ENCODE measurements around the gene TNRC6C. TPM values are rescaled to one million over a fixed set of nuclear protein-coding genes. Genes with fewer than 3 reads are reported as not detected.

TNRC6C gene
- total RNA-seq, 1 donor from 2014 or later, result 22.4 TPM

DNA sequence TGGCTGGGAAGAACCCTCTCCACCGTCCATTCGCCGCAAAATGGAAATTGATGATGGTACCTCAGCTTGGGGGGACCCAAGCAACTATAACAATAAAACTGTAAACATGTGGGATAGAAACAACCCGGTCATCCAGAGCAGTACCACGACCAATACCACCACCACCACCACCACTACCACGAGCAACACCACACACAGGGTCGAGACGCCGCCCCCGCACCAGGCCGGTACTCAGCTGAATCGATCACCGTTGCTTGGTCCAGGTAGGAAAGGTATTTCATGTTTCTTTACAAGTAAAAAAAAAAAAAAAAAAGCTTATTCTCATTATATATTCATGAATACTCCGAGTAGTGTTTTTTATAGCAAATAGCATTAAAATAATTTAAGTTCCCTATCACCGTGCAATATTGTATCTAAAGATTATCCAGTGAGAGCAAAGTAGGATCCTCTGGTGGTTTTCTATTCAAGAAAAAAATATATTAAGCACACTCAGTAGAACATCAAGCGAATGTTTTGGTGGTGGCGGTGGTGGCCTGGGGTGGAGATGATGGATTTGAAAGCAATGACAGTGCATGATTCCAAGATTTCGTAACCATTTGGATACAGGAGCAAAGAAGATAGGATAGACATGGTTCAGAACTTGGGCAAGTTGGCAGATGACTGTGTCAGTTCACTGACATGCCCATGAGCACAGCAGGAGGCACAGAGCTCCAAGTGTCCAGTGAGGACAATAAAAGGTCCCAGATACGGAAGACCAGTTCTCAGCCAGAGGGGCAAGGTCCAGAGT is 92.9 kb downstream of the TNRC6C start:
- TF ChIP-seq, protein P1, sequence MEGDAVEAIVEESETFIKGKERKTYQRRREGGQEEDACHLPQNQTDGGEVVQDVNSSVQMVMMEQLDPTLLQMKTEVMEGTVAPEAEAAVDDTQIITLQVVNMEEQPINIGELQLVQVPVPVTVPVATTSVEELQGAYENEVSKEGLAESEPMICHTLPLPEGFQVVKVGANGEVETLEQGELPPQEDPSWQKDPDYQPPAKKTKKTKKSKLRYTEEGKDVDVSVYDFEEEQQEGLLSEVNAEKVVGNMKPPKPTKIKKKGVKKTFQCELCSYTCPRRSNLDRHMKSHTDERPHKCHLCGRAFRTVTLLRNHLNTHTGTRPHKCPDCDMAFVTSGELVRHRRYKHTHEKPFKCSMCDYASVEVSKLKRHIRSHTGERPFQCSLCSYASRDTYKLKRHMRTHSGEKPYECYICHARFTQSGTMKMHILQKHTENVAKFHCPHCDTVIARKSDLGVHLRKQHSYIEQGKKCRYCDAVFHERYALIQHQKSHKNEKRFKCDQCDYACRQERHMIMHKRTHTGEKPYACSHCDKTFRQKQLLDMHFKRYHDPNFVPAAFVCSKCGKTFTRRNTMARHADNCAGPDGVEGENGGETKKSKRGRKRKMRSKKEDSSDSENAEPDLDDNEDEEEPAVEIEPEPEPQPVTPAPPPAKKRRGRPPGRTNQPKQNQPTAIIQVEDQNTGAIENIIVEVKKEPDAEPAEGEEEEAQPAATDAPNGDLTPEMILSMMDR (IDR thresholded peaks at IDR 0.05), result no peak
- DNase-seq, result no peak
- no peak overlapping the region for H3K4me3 ChIP-seq
- no peaks in the 10 kb centered on the region for H3K27me3 ChIP-seq (ENCODE audit: low read depth)
- no peaks in the 10 kb centered on the region for H3K4me1 ChIP-seq
- peaks cover 42% of the 10 kb centered on the region for H3K36me3 ChIP-seq
- no peaks in the 10 kb centered on the region for H3K9me3 ChIP-seq
- no peak for ATAC-seq
- H3K27ac ChIP-seq, result no peak overlapping the region
- intact Hi-C loops (cut with DNase I), result no loop called here

DNA sequence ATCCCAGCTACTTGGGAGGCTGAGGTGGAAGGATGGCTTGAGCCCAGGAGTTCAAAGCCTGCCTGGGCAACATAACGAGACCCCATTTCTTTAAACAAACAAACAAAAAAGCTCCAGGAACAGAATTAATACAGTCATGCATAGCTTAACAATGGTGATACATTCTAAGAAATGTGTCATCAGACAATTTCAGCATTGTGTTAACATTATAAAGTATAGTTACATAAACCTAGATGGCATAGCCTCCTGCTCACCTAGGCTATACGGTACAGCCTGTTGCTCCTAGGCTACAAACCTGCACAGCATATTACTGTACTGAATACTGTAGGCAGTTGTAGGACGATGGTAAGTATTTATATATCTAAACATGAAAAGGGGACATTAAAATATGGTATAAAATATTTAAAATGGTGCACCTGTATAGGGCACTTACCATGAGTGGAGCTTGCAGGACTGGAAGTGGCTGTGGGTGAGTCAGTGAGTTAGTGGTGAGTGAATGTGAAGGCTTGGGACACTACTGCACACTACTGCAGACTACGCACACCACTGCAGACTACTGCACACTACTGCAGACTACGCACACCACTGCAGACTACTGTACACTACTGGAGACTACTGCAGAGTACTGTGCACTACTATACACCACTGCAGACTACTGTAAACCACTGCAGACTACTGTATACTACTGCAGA is 95.4 kb downstream of the TNRC6C start:
- DNase-seq, result no peak
- Histone ChIP-seq H3K4me1 (peaks cover 7% of the 10 kb centered on the region), H3K27me3 (ENCODE audit: low read depth) (no peaks in the 10 kb centered on the region), H3K27ac (no peak overlapping the region), H3K9me3 (no peaks in the 10 kb centered on the region), H3K36me3 (peaks cover 36% of the 10 kb centered on the region), H3K4me3 (no peak overlapping the region)
- intact Hi-C loops (cut with DNase I), result no loop called here
- TF ChIP-seq, protein P1 (IDR thresholded peaks at IDR 0.05), result no peak
- no peak for ATAC-seq

DNA sequence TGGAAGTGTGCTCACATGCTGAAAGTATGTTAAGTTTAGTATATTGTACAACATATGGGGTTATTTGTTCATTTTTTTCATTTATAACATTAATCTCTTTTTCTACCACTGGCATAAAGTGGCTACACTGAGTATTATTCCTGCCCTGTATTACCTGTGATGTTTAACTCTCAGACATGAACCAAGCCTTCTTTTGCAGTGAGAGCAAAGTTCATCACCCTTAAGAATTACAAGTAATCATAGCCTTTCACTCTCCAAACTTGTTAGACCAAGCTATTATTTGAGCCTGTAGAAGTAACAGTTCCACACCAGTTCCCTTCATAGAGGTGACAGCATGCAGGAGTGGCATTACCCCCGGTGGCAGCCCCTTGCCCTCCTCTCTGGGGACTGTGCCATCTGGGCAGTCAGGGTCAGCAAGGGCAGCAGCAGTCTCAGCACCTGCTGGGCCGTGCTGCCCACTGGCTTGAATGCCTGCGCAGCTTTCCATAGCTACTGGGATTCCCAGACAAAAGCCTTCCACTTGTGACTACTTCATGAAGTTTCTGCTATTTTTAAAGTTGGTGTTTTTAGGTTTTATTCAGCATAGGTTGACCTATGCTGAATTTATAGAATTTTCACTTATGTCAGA is 98.7 kb downstream of the TNRC6C start:
- Histone ChIP-seq H3K36me3 (peaks cover 8% of the 10 kb centered on the region), H3K4me1 (peaks cover 7% of the 10 kb centered on the region), H3K27me3 (ENCODE audit: low read depth) (no peaks in the 10 kb centered on the region), H3K27ac (no peak overlapping the region), H3K9me3 (no peaks in the 10 kb centered on the region), H3K4me3 (no peak overlapping the region)
- DNase-seq (no peak), ATAC-seq (no peak)
- TF ChIP-seq, protein P1 (IDR thresholded peaks at IDR 0.05), result no peak
- intact Hi-C loops (cut with DNase I), result no loop called here

DNA sequence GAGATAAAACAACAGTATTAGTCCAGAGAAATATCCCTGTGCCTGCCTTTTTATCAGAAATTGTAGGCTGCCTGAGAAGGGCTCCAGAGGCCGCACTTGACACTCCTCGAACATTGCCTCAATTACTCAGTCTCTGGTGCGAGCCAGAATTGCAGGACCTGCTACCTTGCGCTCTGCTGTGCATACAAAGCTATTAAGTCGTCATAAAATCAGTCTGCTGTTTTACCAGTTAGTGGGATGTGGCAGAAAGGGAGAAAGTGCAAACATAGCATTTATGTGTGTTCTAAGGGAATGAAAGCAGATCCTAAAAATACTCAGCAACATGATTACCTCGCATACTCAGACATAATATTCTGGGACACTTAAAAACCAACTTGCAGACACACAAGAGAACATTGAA is 99.5 kb downstream of the TNRC6C start:
- H3K4me3 ChIP-seq, result no peak overlapping the region
- no peak overlapping the region for H3K27ac ChIP-seq
- no peaks in the 10 kb centered on the region for H3K36me3 ChIP-seq
- H3K27me3 ChIP-seq (ENCODE audit: low read depth), result no peaks in the 10 kb centered on the region
- intact Hi-C loops (cut with DNase I), result no loop called here
- H3K9me3 ChIP-seq, result no peaks in the 10 kb centered on the region
- peak in 1 of 2 donors; percentile 52 for ATAC-seq
- DNase-seq, result no peak
- TF ChIP-seq, protein P1 (IDR thresholded peaks at IDR 0.05), result no peak
- H3K4me1 ChIP-seq, result peaks cover 7% of the 10 kb centered on the region

DNA sequence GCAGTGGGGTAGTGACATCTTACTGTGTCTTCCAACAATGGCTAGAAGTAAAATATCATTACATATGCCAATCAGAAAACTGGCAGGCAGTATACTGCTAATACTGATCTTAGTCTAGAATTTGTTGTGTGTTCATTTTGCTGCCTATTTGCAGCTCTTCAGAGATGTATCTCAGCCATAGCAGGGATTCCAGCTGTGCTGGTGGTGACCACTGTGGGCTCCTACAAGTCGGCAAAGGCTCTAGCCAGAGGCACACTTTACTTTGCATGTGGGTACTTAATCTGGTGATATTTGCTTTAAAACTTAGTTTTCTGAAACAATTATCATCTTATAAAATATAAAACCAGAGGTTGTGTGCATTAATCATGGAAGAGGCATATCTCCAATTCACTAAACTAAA is 100.1 kb downstream of the TNRC6C start:
- Histone ChIP-seq H3K9me3 (no peaks in the 10 kb centered on the region), H3K4me3 (no peak overlapping the region), H3K4me1 (peaks cover 7% of the 10 kb centered on the region), H3K27me3 (ENCODE audit: low read depth) (no peaks in the 10 kb centered on the region), H3K27ac (no peak overlapping the region), H3K36me3 (no peaks in the 10 kb centered on the region)
- TF ChIP-seq, protein P1 (IDR thresholded peaks at IDR 0.05), result no peak
- no peak for ATAC-seq
- DNase-seq, result no peak
- intact Hi-C loops (cut with DNase I), result no loop called here
